C4-2B (cell line): Measurements from ENCODE around the gene IMPACT.

Experiments used
- H3K27ac ChIP-seq: fragments of 450-650 bp; 2 replicates; pipeline ENCODE4 v1.5.1; 2017
- CTCF ChIP-seq: fragments of 450-650 bp; conservative IDR thresholded peaks from 2 replicates; pipeline ENCODE4 v1.5.1; 2017; ENCODE audit warnings: mild to moderate bottlenecking
- ZFX ChIP-seq: fragments of 450-650 bp; IDR thresholded peaks from 2 replicates; pipeline ENCODE4 v1.6.1; 2017

IMPACT gene

GRCh38 chr18:24474406-24474805, 47.9 kb downstream of the IMPACT start:
- TF ChIP-seq CTCF (no peak), ZFX (no peak)
- no peak overlapping the region for H3K27ac ChIP-seq

- H3K27ac ChIP-seq = no peak overlapping the region
- TF ChIP-seq ZFX = no peak
- no peak for TF ChIP-seq CTCF
Observed at GRCh38 chr18:24475926-24476589, 49.6 kb downstream of the IMPACT start.

GRCh38 chr18:24479371-24479770, 52.9 kb downstream of the IMPACT start:
- TF ChIP-seq CTCF (no peak), ZFX (no peak)
- H3K27ac ChIP-seq = no peak overlapping the region

- H3K27ac ChIP-seq = no peak overlapping the region
- TF ChIP-seq ZFX (no peak), CTCF (no peak)
Observed at GRCh38 chr18:24482821-24483220, 56.4 kb downstream of the IMPACT start.

GRCh38 chr18:24485681-24486080, 59.2 kb downstream of the IMPACT start:
- no peak for TF ChIP-seq CTCF
- TF ChIP-seq ZFX = no peak
- H3K27ac ChIP-seq = no peak overlapping the region

GRCh38 chr18:24486684-24487083, 60.2 kb downstream of the IMPACT start:
- no peak for TF ChIP-seq CTCF
- no peak for TF ChIP-seq ZFX

GRCh38 chr18:24488824-24489493, 62.5 kb downstream of the IMPACT start:
- no peak overlapping the region for H3K27ac ChIP-seq
- no peak for TF ChIP-seq ZFX
- peak; percentile 85 for TF ChIP-seq CTCF

More at GRCh38 chr18:24486684-24487083, 60.2 kb downstream of the IMPACT start:
- H3K27ac ChIP-seq = no peak overlapping the region
